ENCODE results near the gene N4BP3.

- no peak for TF ChIP-seq CTCF (IDR thresholded peaks at IDR 0.05)
- no peak for TF ChIP-seq POLR2A (IDR thresholded peaks at IDR 0.05)
Measured at GRCh38 chr5:178147406-178147805, 34.1 kb downstream of the N4BP3 start.
